ENCODE measurements around the gene MGMT.

DNA sequence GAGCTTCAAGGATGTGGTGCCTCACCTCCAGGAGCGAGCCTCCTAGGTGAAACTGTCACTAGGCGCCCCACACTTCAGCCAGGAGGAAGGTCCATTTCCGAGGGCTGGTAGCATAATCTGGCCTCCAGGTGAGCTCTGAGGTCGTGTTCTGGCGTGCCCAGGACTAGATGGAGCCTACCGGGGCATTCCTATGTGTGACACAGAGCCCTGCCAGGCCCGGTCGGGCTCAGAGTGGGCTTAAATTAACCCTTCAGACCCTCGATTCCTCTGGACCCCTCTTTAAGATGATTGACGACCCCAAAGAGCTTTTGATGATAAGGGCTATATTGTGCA, 263.9 kb downstream of the MGMT start:
- TF ChIP-seq CTCF (IDR thresholded peaks at IDR 0.05) (no peak), MEF2A (IDR thresholded peaks at IDR 0.05; ENCODE audit: borderline replicate concordance, low read depth) (no peak), POLR2AphosphoS5 (IDR thresholded peaks at IDR 0.05; ENCODE audit: low read depth, low read length) (no peak), YY1 (IDR thresholded peaks at IDR 0.05; ENCODE audit: low read depth) (no peak), EP300 (IDR thresholded peaks at IDR 0.05; ENCODE audit: borderline replicate concordance in 1 of 2, low read depth in 1 of 2, low read length in 1 of 2) (no peak), TAF1 (IDR thresholded peaks at IDR 0.05; ENCODE audit: borderline replicate concordance, low read depth, low read length) (no peak), RAD21 (IDR thresholded peaks at IDR 0.05; ENCODE audit: low read length) (no peak), RCOR1 (IDR thresholded peaks at IDR 0.05; ENCODE audit: low read length) (no peak), FOXM1 (IDR thresholded peaks at IDR 0.05; ENCODE audit: low read depth) (no peak), EZH2phosphoT487 (IDR thresholded peaks at IDR 0.05; ENCODE audit: borderline replicate concordance, low read depth) (no peak), ZBTB33 (IDR thresholded peaks at IDR 0.05; ENCODE audit: borderline replicate concordance, low read depth) (no peak), TCF12 (IDR thresholded peaks at IDR 0.05) (no peak)
- TF ChIP-seq, protein P1, sequence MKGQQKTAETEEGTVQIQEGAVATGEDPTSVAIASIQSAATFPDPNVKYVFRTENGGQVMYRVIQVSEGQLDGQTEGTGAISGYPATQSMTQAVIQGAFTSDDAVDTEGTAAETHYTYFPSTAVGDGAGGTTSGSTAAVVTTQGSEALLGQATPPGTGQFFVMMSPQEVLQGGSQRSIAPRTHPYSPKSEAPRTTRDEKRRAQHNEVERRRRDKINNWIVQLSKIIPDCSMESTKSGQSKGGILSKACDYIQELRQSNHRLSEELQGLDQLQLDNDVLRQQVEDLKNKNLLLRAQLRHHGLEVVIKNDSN (IDR thresholded peaks at IDR 0.05; ENCODE audit: borderline replicate concordance, low read depth) = no peak
- TF ChIP-seq, protein P2, sequence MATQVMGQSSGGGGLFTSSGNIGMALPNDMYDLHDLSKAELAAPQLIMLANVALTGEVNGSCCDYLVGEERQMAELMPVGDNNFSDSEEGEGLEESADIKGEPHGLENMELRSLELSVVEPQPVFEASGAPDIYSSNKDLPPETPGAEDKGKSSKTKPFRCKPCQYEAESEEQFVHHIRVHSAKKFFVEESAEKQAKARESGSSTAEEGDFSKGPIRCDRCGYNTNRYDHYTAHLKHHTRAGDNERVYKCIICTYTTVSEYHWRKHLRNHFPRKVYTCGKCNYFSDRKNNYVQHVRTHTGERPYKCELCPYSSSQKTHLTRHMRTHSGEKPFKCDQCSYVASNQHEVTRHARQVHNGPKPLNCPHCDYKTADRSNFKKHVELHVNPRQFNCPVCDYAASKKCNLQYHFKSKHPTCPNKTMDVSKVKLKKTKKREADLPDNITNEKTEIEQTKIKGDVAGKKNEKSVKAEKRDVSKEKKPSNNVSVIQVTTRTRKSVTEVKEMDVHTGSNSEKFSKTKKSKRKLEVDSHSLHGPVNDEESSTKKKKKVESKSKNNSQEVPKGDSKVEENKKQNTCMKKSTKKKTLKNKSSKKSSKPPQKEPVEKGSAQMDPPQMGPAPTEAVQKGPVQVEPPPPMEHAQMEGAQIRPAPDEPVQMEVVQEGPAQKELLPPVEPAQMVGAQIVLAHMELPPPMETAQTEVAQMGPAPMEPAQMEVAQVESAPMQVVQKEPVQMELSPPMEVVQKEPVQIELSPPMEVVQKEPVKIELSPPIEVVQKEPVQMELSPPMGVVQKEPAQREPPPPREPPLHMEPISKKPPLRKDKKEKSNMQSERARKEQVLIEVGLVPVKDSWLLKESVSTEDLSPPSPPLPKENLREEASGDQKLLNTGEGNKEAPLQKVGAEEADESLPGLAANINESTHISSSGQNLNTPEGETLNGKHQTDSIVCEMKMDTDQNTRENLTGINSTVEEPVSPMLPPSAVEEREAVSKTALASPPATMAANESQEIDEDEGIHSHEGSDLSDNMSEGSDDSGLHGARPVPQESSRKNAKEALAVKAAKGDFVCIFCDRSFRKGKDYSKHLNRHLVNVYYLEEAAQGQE (IDR thresholded peaks at IDR 0.05; ENCODE audit: low read depth, low read length) = no peak

Measured in SK-N-SH (cell line).